Measurements from ENCODE around the gene UGGT1. TPM values are rescaled to one million over a fixed set of nuclear protein-coding genes. Genes with fewer than 3 reads are reported as not detected.

Gene UGGT1
- total RNA-seq, 1 donor from 2014 or later = 60.3 TPM

- no peak overlapping the region for H3K4me3 Mint-ChIP-seq (ENCODE audit: low read depth)
- H3K36me3 Mint-ChIP-seq (ENCODE audit: insufficient read depth) = no peaks in the 10 kb centered on the region
- no peaks in the 10 kb centered on the region for H3K27me3 Mint-ChIP-seq
- H3K9me3 Mint-ChIP-seq (ENCODE audit: low read depth) = no peaks in the 10 kb centered on the region
- H3K27ac Mint-ChIP-seq = no peak overlapping the region
- TF ChIP-seq CTCF (IDR thresholded peaks at IDR 0.05; ENCODE audit: unreplicated experiment) = no peak
- DNase-seq (ENCODE audit: low spot score, unreplicated experiment) = no peak
- H3K4me1 Mint-ChIP-seq (ENCODE audit: low read depth) = no peaks in the 10 kb centered on the region
These were observed 33.7 kb upstream of the UGGT1 start for GRCh38 chr2:128057334-128057733.

- Mint-ChIP-seq H3K27ac (no peak overlapping the region), H3K4me3 (ENCODE audit: low read depth) (no peak overlapping the region), H3K9me3 (ENCODE audit: low read depth) (no peaks in the 10 kb centered on the region), H3K4me1 (ENCODE audit: low read depth) (no peaks in the 10 kb centered on the region), H3K36me3 (ENCODE audit: insufficient read depth) (no peaks in the 10 kb centered on the region), H3K27me3 (peaks cover under 1% of the 10 kb centered on the region)
- no peak for DNase-seq (ENCODE audit: low spot score, unreplicated experiment)
- TF ChIP-seq CTCF (IDR thresholded peaks at IDR 0.05; ENCODE audit: unreplicated experiment) = no peak
These were observed 32.9 kb upstream of the UGGT1 start for GRCh38 chr2:128058114-128058513.

GRCh38 chr2:128062571-128062970 lies 28.4 kb upstream of the UGGT1 start:
- H3K4me1 Mint-ChIP-seq (ENCODE audit: low read depth) = no peaks in the 10 kb centered on the region
- H3K27me3 Mint-ChIP-seq = peaks cover 3% of the 10 kb centered on the region
- H3K36me3 Mint-ChIP-seq (ENCODE audit: insufficient read depth) = no peaks in the 10 kb centered on the region
- no peak for DNase-seq (ENCODE audit: low spot score, unreplicated experiment)
- no peaks in the 10 kb centered on the region for H3K9me3 Mint-ChIP-seq (ENCODE audit: low read depth)
- no peak overlapping the region for H3K27ac Mint-ChIP-seq
- no peak overlapping the region for H3K4me3 Mint-ChIP-seq (ENCODE audit: low read depth)
- TF ChIP-seq CTCF (IDR thresholded peaks at IDR 0.05; ENCODE audit: unreplicated experiment) = no peak

GRCh38 chr2:128064353-128064752 lies 26.6 kb upstream of the UGGT1 start:
- no peak overlapping the region for H3K27ac Mint-ChIP-seq
- no peak for TF ChIP-seq CTCF (IDR thresholded peaks at IDR 0.05; ENCODE audit: unreplicated experiment)
- H3K4me3 Mint-ChIP-seq (ENCODE audit: low read depth) = no peak overlapping the region
- H3K9me3 Mint-ChIP-seq (ENCODE audit: low read depth) = no peaks in the 10 kb centered on the region
- H3K27me3 Mint-ChIP-seq = peaks cover 3% of the 10 kb centered on the region
- DNase-seq (ENCODE audit: low spot score, unreplicated experiment) = no peak
- no peaks in the 10 kb centered on the region for H3K36me3 Mint-ChIP-seq (ENCODE audit: insufficient read depth)
- H3K4me1 Mint-ChIP-seq (ENCODE audit: low read depth) = no peaks in the 10 kb centered on the region

GRCh38 chr2:128069769-128070168 lies 21.2 kb upstream of the UGGT1 start:
- no peak for TF ChIP-seq CTCF (IDR thresholded peaks at IDR 0.05; ENCODE audit: unreplicated experiment)

More at GRCh38 chr2:128069769-128070168, 21.2 kb upstream of the UGGT1 start:
- H3K4me1 Mint-ChIP-seq (ENCODE audit: low read depth) = no peaks in the 10 kb centered on the region
- no peaks in the 10 kb centered on the region for H3K27me3 Mint-ChIP-seq
- no peaks in the 10 kb centered on the region for H3K36me3 Mint-ChIP-seq (ENCODE audit: insufficient read depth)
- H3K4me3 Mint-ChIP-seq (ENCODE audit: low read depth) = no peak overlapping the region
- no peaks in the 10 kb centered on the region for H3K9me3 Mint-ChIP-seq (ENCODE audit: low read depth)
- no peak for DNase-seq (ENCODE audit: low spot score, unreplicated experiment)
- no peak overlapping the region for H3K27ac Mint-ChIP-seq
